ENCODE data around the gene SERPINE1. TPM values are rescaled to one million over a fixed set of nuclear protein-coding genes. Genes with fewer than 3 reads are reported as not detected.

Gene SERPINE1
- 2,658 and 2,684 TPM in 2 replicates for total RNA-seq

GRCh38 chr7:101126651-101127459 lies at the start of gene SERPINE1:
SERPINE1 (plus strand) TSS chr7:101127104; CDS start chr7:101128394, 1,290 bp downstream.

GRCh38 chr7:101085162-101085964 lies 41.5 kb upstream of the SERPINE1 start, which contains the start of gene TRIM56:
TRIM56 (plus strand) TSS chr7:101085481; CDS start chr7:101087313, 1,832 bp downstream.

GRCh38 chr7:101153969-101154692 lies 27.2 kb downstream of the SERPINE1 start, which contains the start of gene AP1S1:
AP1S1 (plus strand) TSS chr7:101154476; CDS start chr7:101154515, 39 bp downstream.

GRCh38 chr7:101165075-101165957 lies 38.4 kb downstream of the SERPINE1 start, which contains the start of gene VGF:
VGF (minus strand) TSS chr7:101165569; CDS start chr7:101164843, 726 bp downstream.

GRCh38 chr7:101180130-101180755 lies 53.3 kb downstream of the SERPINE1 start, which contains the start of gene NAT16:
NAT16 (minus strand) TSS chr7:101180293; CDS start chr7:101174807, 5,486 bp downstream.

Other genes with a start within 250 kb of the SERPINE1 start
- 0.49 and 6.0 TPM in 2 replicates for gene UFSP1, start 237.4 kb upstream of the SERPINE1 start, total RNA-seq
- 0.16 TPM in 1 of 2 replicates, not detected in the other for gene ACHE, start 231.2 kb upstream of the SERPINE1 start, total RNA-seq
- gene MUC3A, start 177.6 kb upstream of the SERPINE1 start, total RNA-seq = not detected in 2 replicates
- 5.7 TPM in 1 of 2 replicates, not detected in the other for gene MUC12, start 157.5 kb upstream of the SERPINE1 start, total RNA-seq
- not detected in 2 replicates for gene MUC17, start 107.0 kb upstream of the SERPINE1 start, total RNA-seq
- gene TRIM56, start 41.6 kb upstream of the SERPINE1 start, total RNA-seq = 10.8 and 14.7 TPM in 2 replicates
- gene AP1S1, start 27.4 kb downstream of the SERPINE1 start, total RNA-seq = 128 and 158 TPM in 2 replicates
- 0.18 and 0.65 TPM in 2 replicates for gene VGF, start 38.5 kb downstream of the SERPINE1 start, total RNA-seq
- not detected in 2 replicates for gene NAT16, start 53.2 kb downstream of the SERPINE1 start, total RNA-seq
- not detected in 2 replicates for gene MOGAT3, start 73.9 kb downstream of the SERPINE1 start, total RNA-seq
- gene PLOD3, start 90.5 kb downstream of the SERPINE1 start, total RNA-seq = 107 and 134 TPM in 2 replicates
- 135 and 156 TPM in 2 replicates for gene ZNHIT1, start 91.1 kb downstream of the SERPINE1 start, total RNA-seq
- gene CLDN15, start 110.7 kb downstream of the SERPINE1 start, total RNA-seq = 4.7 and 7.0 TPM in 2 replicates
- gene FIS1, start 118.0 kb downstream of the SERPINE1 start, total RNA-seq = 214 and 222 TPM in 2 replicates
- gene IFT22, start 194.7 kb downstream of the SERPINE1 start, total RNA-seq = 22.7 and 22.9 TPM in 2 replicates
- not detected in 2 replicates for gene COL26A1, start 235.8 kb downstream of the SERPINE1 start, total RNA-seq

Data from cardiac atrium fibroblast (primary cell).